CD14-positive monocyte (primary cell): ENCODE results near the gene GOLT1B. TPM values are rescaled to one million over a fixed set of nuclear protein-coding genes. Genes with fewer than 3 reads are reported as not detected.

Source experiments
- DNase-seq, 3 donors: peaks; one replicate each; pipeline ENCODE4 v3.0.0-alpha.2; 2011 to 2022
- H2AFZ ChIP-seq: 2 replicates; pipeline ENCODE4 v1.6.0; 2012; ENCODE audit warnings: mild to moderate bottlenecking, low read depth, low read length, inconsistent platforms; ENCODE audit not compliant: insufficient read depth, poor library complexity, severe bottlenecking
- H3K27ac ChIP-seq, 2 donors: 1 replicate in 1 of 2; 2 replicates in 1 of 2; pipeline ENCODE4 v1.5.1; 2012 to 2013; ENCODE audit warnings: low read length in 2 of 2, control low read depth in 1 of 2, inconsistent platforms in 1 of 2, low read depth in 1 of 2, mild to moderate bottlenecking in 1 of 2
- H3K27me3 ChIP-seq, 2 donors: one replicate each; pipeline versions ENCODE4 v1.6.0 to v1.6.1; 2011 to 2013; ENCODE audit warnings: low read length in 2 of 2; ENCODE audit not compliant: control insufficient read depth in 2 of 2, insufficient read depth in 2 of 2
- H3K36me3 ChIP-seq, 2 donors: replicated peaks in 1 of 2; 1 replicate in 1 of 2; 2 replicates in 1 of 2; pipeline versions ENCODE4 v1.5.1 to v1.6.1; 2012 to 2013; ENCODE audit warnings: low read length in 2 of 2, control low read depth in 1 of 2, inconsistent platforms in 1 of 2, mild to moderate bottlenecking in 1 of 2; ENCODE audit not compliant: insufficient read depth in 2 of 2, control insufficient read depth in 1 of 2
- H3K4me1 ChIP-seq, 2 donors: 1 replicate in 1 of 2; 2 replicates in 1 of 2; pipeline versions ENCODE4 v1.5.1 to v1.6.1; 2012 to 2013; ENCODE audit warnings: low read length in 2 of 2, control low read depth in 1 of 2, inconsistent platforms in 1 of 2, mild to moderate bottlenecking in 1 of 2, moderate library complexity in 1 of 2; ENCODE audit not compliant: insufficient read depth in 2 of 2, control insufficient read depth in 1 of 2
- H3K4me2 ChIP-seq: replicated peaks from 2 replicates; pipeline ENCODE3; 2012; ENCODE audit warnings: low read length, moderate library complexity, mild to moderate bottlenecking; ENCODE audit not compliant: poor library complexity, severe bottlenecking; ENCODE audit errors: extremely low read depth
- H3K4me3 ChIP-seq, 3 experiments: fragments of 200-600 bp in 1 of 3; sonication (generic) in 1 of 3; replicated peaks in 1 of 3; 1 replicate in 2 of 3; 2 replicates in 1 of 3; pipeline ENCODE4 v1.5.1; 2011 to 2013; ENCODE audit warnings: low read length in 3 of 3, mild to moderate bottlenecking in 3 of 3, control low read depth in 2 of 3, low read depth in 2 of 3, inconsistent platforms in 1 of 3, moderate library complexity in 1 of 3
- H3K79me2 ChIP-seq: 2 replicates; pipeline ENCODE4 v1.6.0; 2012; ENCODE audit warnings: mild to moderate bottlenecking, control low read depth, inconsistent platforms, low read length, moderate library complexity; ENCODE audit not compliant: insufficient read depth
- H3K9ac ChIP-seq: 2 replicates; pipeline ENCODE4 v1.6.0; 2017; ENCODE audit warnings: low read length, mild to moderate bottlenecking; ENCODE audit not compliant: insufficient read depth, poor library complexity, severe bottlenecking
- H3K9me3 ChIP-seq, 2 donors: replicated peaks in 1 of 2; 1 replicate in 1 of 2; 2 replicates in 1 of 2; pipeline versions ENCODE4 v1.5.1 to v1.6.1; 2012 to 2013; ENCODE audit warnings: low read length in 2 of 2, control low read depth in 1 of 2; ENCODE audit not compliant: control insufficient read depth in 1 of 2, insufficient read depth in 1 of 2
- H4K20me1 ChIP-seq: 2 replicates; pipeline ENCODE4 v1.6.0; 2012; ENCODE audit warnings: mild to moderate bottlenecking, low read length, control low read depth, moderate library complexity; ENCODE audit not compliant: insufficient read depth
- H3K27ac Mint-ChIP-seq, 7 donors: one replicate each; pipeline ENCODE4 v1.8.0; 2020; ENCODE audit warnings: mild to moderate bottlenecking in 7 of 7, mixed read lengths in 7 of 7, moderate library complexity in 6 of 7, inconsistent platforms in 2 of 7
- H3K27me3 Mint-ChIP-seq, 3 donors: one replicate each; pipeline ENCODE4 v1.8.0; 2021 to 2022; ENCODE audit warnings: low read depth in 3 of 3, mild to moderate bottlenecking in 3 of 3, mixed read lengths in 3 of 3, moderate library complexity in 3 of 3, inconsistent platforms in 1 of 3
- H3K36me3 Mint-ChIP-seq, 2 donors: one replicate each; pipeline ENCODE4 v1.8.0; 2020; ENCODE audit warnings: mixed read lengths in 2 of 2, inconsistent platforms in 1 of 2, mild to moderate bottlenecking in 1 of 2
- H3K4me1 Mint-ChIP-seq: one replicate; pipeline ENCODE4 v1.8.0; 2020; ENCODE audit warnings: mild to moderate bottlenecking, mixed read lengths
- H3K4me3 Mint-ChIP-seq, 2 donors: one replicate each; pipeline ENCODE4 v1.8.0; 2020; ENCODE audit warnings: mild to moderate bottlenecking in 2 of 2, mixed read lengths in 2 of 2, moderate library complexity in 1 of 2
- H3K9me3 Mint-ChIP-seq, 7 donors: one replicate each; pipeline ENCODE4 v1.8.0; 2020 to 2022; ENCODE audit warnings: mixed read lengths in 7 of 7, mild to moderate bottlenecking in 6 of 7, moderate library complexity in 6 of 7, inconsistent platforms in 2 of 7
- WGBS: methylation state at CpG from one replicate; pipeline ENCODE4 v1.1.5; 2013; ENCODE audit warnings: missing lambda C conversion rate; ENCODE audit not compliant: insufficient coverage; 5-methylcytosine and 5-hydroxymethylcytosine counted together
- intact Hi-C, 2 donors: fragments of 100-400 bp; cut with micrococcal nuclease; formaldehyde crosslinking; loops; one replicate each; pipeline versions ENCODE4 v1.15.0 to v1.15.1; 2023
- polyA plus RNA-seq, 3 donors: library from polyadenylated mRNA; depleted of rRNA in 1 of 3; unstranded in 2 of 3; stranded (reverse) in 1 of 3; fragments of 300-500 nt in 2 of 3; fragments of >200 nt in 1 of 3; fragmentation: Illumina TruSeq in 2 of 3; gene quantifications; 1 replicate in 2 of 3; 2 replicates in 1 of 3; pipeline ENCODE4 v1.2.3, GENCODE V29; 2012 to 2021
- TF ChIP-seq, protein P1 (sequence below): fragments of 200-600 bp; IDR thresholded peaks from one replicate; pipeline ENCODE4 v1.8.0; 2022; ENCODE audit warnings: antibody characterized with exemption, mild to moderate bottlenecking

The GOLT1B gene
- polyA plus RNA-seq, 3 donors: 14.0 to 24.5 (median 21.4) TPM

DNA sequence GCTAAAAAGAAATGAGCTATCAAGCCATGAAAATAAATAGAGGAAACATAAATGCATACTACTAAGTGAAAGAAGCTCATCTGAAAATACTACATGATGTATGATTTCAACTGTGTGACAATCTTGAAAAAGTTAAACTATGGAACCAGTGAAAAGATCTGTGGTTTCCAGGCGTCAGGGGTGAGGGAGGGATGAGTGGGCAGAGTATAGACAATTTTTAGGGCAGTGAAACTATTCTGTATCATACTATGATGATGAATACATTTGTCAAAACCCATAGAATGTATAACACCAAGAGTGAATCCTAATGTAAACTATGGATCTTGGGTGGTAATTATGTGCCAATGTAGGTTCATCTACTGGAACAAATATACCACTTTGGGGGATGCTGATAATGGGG, 45.8 kb downstream of the GOLT1B start:
- WGBS: no CpG with 5 or more reads among the region's 1 CpG
- no peaks in the 10 kb centered on the region for H3K36me3 Mint-ChIP-seq
- Histone ChIP-seq H3K4me3 (no peak overlapping the region), H3K9me3 (no peaks in the 10 kb centered on the region), H3K79me2 (no peaks in the 10 kb centered on the region), H4K20me1 (no peaks in the 10 kb centered on the region), H3K36me3 (no peaks in the 10 kb centered on the region), H3K27ac (no peak overlapping the region), H3K27me3 (no peaks in the 10 kb centered on the region), H2AFZ (no peak overlapping the region), H3K4me1 (no peaks in the 10 kb centered on the region), H3K9ac (no peak overlapping the region), H3K4me2 (no peak overlapping the region)
- no peak overlapping the region for H3K4me3 Mint-ChIP-seq
- TF ChIP-seq, protein P1, sequence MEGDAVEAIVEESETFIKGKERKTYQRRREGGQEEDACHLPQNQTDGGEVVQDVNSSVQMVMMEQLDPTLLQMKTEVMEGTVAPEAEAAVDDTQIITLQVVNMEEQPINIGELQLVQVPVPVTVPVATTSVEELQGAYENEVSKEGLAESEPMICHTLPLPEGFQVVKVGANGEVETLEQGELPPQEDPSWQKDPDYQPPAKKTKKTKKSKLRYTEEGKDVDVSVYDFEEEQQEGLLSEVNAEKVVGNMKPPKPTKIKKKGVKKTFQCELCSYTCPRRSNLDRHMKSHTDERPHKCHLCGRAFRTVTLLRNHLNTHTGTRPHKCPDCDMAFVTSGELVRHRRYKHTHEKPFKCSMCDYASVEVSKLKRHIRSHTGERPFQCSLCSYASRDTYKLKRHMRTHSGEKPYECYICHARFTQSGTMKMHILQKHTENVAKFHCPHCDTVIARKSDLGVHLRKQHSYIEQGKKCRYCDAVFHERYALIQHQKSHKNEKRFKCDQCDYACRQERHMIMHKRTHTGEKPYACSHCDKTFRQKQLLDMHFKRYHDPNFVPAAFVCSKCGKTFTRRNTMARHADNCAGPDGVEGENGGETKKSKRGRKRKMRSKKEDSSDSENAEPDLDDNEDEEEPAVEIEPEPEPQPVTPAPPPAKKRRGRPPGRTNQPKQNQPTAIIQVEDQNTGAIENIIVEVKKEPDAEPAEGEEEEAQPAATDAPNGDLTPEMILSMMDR: no peak
- H3K27ac Mint-ChIP-seq: no peak overlapping the region
- no peaks in the 10 kb centered on the region for H3K27me3 Mint-ChIP-seq
- no peaks in the 10 kb centered on the region for H3K4me1 Mint-ChIP-seq
- intact Hi-C loops: no loop called here
- H3K9me3 Mint-ChIP-seq: no peaks in the 10 kb centered on the region
- no peak for DNase-seq

DNA sequence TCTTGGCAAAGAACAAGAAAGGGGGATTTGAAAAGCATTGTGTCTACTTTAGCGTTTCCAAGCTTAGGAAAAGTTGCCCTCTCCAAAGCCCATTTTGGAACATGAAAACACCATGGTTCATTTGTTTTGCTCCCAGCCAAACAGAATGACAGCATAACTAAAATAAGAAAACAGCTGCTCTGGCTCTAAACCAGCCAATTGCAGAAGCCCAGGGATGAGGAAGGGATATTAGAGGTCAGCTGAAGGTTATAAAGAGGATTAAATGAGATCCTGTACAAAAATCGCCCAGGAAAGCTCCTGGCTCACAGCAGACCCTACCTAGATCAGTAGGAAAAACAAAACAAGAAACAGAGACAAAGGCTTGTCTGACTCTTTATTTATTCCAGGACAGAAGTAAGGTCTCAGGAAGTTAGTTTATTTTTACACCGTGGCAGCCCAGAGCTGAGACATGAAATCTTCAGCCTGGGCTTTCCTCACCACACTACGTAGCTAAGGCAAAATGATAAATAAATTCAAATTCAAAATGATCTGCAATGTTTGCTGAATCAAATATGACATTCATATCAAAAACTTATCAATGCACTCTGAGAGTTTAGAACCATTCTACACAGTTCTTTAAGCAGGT, 50.4 kb downstream of the GOLT1B start:
- no peaks in the 10 kb centered on the region for H3K79me2 ChIP-seq
- H3K9ac ChIP-seq: no peak overlapping the region
- H3K9me3 ChIP-seq: peaks cover 0 to 4% of the 10 kb centered on the region in 2 donors
- H3K4me2 ChIP-seq: no peak overlapping the region
- TF ChIP-seq, protein P1: no peak
- no peaks in the 10 kb centered on the region for H3K4me1 ChIP-seq
- no peak overlapping the region for H3K27ac ChIP-seq
- no peak overlapping the region for H3K4me3 Mint-ChIP-seq
- intact Hi-C loops: no loop called here
- no CpG with 5 or more reads among the region's 4 CpGs for WGBS
- no peak for DNase-seq
- H3K36me3 Mint-ChIP-seq: no peaks in the 10 kb centered on the region
- H3K27ac Mint-ChIP-seq: no peak overlapping the region
- no peaks in the 10 kb centered on the region for H3K4me1 Mint-ChIP-seq
- H4K20me1 ChIP-seq: no peaks in the 10 kb centered on the region
- peaks cover 0 to 1% (median 0%) of the 10 kb centered on the region in 3 donors for H3K27me3 Mint-ChIP-seq
- H2AFZ ChIP-seq: no peak overlapping the region
- H3K36me3 ChIP-seq: no peaks in the 10 kb centered on the region
- H3K4me3 ChIP-seq: no peak overlapping the region
- peaks cover 0 to 9% (median 5%) of the 10 kb centered on the region in 7 donors for H3K9me3 Mint-ChIP-seq
- H3K27me3 ChIP-seq: no peaks in the 10 kb centered on the region
